ENCODE data around the gene ROS1.
"Not testable (repeated sequence)": the region's sequence is repeated elsewhere in the genome, so short reads cannot be mapped to it uniquely, and the experiment has no call there.

The ROS1 gene

DNA sequence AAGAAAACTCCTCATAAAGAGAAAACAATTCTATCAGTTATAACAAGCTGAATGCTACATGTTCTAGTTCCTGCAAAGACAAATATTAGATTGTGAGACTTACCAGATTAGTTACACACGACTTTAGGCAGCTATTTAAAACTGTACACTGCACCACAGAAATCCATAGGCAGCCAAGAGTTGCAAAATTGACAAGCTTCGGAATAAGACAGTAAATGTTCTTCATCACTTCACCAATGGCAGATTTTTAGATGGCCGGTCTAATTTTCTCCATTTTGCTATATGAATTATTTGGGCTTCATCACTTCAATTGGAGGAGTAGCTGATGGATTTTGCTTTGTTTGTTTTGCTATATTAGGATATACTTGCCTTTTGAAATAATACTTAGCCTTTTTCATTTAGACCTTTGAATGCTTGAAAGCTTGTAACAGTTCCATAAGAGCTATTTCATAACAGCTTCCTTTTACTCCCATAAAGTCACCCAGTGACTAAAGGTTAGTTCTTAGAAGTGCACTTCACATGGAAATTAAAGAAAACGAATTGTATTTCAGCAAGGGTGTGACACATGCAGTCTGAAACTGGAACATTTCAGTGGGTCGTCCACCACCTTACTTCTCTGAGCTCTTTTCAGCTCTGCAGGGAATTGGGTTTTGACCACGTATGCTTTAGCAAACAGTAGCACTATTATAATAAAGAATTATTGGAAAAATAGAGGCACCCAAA is at the start of gene ROS1:
ROS1 (minus strand) TSS at position 512 of the 723 bp plus-strand sequence; CDS start at position 226, 286 bp downstream.
- H3K27ac ChIP-seq, result no peak within 1 kb of the TSS
- H3K9me3 ChIP-seq, result no peaks in the 10 kb centered on the region
- no peaks in the 10 kb centered on the region for H3K36me3 ChIP-seq
- DNase-seq, result no peak
- no peak within 1 kb of the TSS for H3K4me3 ChIP-seq
- no peaks in the 10 kb centered on the region for H3K27me3 ChIP-seq
- TF ChIP-seq, protein P1, sequence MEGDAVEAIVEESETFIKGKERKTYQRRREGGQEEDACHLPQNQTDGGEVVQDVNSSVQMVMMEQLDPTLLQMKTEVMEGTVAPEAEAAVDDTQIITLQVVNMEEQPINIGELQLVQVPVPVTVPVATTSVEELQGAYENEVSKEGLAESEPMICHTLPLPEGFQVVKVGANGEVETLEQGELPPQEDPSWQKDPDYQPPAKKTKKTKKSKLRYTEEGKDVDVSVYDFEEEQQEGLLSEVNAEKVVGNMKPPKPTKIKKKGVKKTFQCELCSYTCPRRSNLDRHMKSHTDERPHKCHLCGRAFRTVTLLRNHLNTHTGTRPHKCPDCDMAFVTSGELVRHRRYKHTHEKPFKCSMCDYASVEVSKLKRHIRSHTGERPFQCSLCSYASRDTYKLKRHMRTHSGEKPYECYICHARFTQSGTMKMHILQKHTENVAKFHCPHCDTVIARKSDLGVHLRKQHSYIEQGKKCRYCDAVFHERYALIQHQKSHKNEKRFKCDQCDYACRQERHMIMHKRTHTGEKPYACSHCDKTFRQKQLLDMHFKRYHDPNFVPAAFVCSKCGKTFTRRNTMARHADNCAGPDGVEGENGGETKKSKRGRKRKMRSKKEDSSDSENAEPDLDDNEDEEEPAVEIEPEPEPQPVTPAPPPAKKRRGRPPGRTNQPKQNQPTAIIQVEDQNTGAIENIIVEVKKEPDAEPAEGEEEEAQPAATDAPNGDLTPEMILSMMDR (IDR thresholded peaks at IDR 0.05), result no peak
- no peaks in the 10 kb centered on the region for H3K4me1 ChIP-seq
- intact Hi-C loops (cut with DNase I; ENCODE audit: low total_unique reads), result no loop called here

DNA sequence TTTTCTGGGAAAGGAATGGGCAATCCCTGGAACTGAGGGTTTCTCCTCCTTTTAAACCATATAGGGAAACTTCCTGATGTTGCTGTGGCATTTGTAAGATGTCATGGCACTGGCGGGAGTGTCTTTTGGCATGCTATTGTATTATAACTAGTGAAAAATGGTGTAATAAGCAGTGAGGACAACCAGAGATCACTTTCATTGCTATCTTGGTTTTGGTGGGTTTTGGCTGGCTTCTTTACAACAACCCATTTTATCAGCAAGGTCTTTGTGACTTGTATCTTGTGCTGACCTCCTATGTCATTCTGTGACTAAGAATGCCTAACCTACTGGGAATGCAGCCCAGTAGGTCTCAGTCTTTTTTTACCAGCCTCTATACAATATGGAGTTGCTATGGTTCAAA is 47.7 kb upstream of the ROS1 start:
- Histone ChIP-seq H3K4me1 (no peaks in the 10 kb centered on the region), H3K9me3 (no peaks in the 10 kb centered on the region), H3K27ac (no peak overlapping the region), H3K4me3 (no peak overlapping the region), H3K27me3 (no peaks in the 10 kb centered on the region), H3K36me3 (no peaks in the 10 kb centered on the region)
- TF ChIP-seq, protein P1 (IDR thresholded peaks at IDR 0.05), result no peak
- intact Hi-C loops (cut with DNase I; ENCODE audit: low total_unique reads), result no loop called here
- no peak for DNase-seq

DNA sequence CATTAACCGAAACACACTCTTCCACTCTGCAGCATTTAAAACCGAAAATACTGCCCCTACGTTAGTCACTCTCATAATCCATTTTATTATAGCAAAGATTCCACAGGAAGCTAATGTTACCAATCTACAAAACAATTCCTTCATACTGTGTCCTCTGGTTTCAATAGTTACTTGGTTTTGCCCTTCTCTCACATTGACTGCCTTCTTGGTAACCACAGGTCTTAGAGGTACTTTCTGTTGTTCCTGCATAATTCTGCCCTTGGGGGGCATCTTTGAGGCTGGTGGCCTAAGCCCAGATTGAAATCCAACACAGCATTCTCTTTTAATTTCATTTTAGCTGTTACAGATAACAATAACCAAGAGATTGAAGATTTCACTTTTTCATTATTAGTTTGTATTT is 46.9 kb upstream of the ROS1 start:
- no peak for DNase-seq
- Histone ChIP-seq H3K27me3 (no peaks in the 10 kb centered on the region), H3K36me3 (no peaks in the 10 kb centered on the region), H3K9me3 (no peaks in the 10 kb centered on the region), H3K4me3 (no peak overlapping the region), H3K4me1 (no peaks in the 10 kb centered on the region), H3K27ac (no peak overlapping the region)
- intact Hi-C loops (cut with DNase I; ENCODE audit: low total_unique reads), result no loop called here
- TF ChIP-seq, protein P1 (IDR thresholded peaks at IDR 0.05), result no peak

DNA sequence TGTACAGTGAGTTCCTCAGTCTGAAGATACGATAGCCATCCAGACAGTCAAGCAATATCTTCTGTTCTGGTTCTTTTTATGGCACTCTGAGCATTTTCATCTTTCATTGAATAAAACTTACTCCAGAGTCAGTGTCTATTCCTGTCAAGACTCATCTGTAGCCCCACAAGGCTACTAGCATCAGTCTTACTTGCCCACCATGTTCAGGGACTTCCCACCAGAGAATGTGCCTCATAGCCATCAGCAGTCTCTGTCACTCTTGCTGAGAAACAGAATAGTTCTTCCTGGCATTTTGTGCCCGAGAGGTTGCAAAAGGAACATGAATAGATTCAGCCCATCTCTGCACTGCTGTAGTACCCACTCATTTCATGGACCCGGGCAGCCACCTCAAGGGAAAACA is 44.0 kb upstream of the ROS1 start:
- H3K4me3 ChIP-seq, result no peak overlapping the region
- H3K4me1 ChIP-seq, result no peaks in the 10 kb centered on the region
- H3K27me3 ChIP-seq, result no peaks in the 10 kb centered on the region
- H3K9me3 ChIP-seq, result no peaks in the 10 kb centered on the region
- TF ChIP-seq, protein P1 (IDR thresholded peaks at IDR 0.05), result no peak
- no peaks in the 10 kb centered on the region for H3K36me3 ChIP-seq
- intact Hi-C loops (cut with DNase I; ENCODE audit: low total_unique reads), result no loop called here
- no peak overlapping the region for H3K27ac ChIP-seq
- DNase-seq, result no peak

DNA sequence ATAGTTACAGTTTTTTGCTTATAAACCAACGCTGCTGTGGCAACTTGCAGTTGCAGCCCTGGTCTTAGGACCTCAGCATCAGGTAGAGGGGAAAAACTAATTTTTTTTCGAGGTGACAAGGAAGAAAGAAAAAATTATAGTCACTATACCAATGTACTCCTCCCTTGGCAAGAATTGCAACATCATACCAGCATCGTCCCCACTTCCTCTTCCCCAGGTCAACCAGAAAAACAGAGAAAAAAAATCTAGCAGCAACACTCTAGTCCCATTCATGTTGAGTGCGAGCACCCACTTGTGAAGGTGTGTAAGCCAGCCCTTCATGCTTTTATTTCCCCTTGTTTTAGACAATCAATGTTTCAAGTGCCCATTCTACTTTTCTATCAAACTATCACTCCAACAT is 43.6 kb upstream of the ROS1 start:
- no peak for DNase-seq
- Histone ChIP-seq H3K27me3 (no peaks in the 10 kb centered on the region), H3K9me3 (no peaks in the 10 kb centered on the region), H3K4me1 (no peaks in the 10 kb centered on the region), H3K36me3 (no peaks in the 10 kb centered on the region), H3K27ac (no peak overlapping the region), H3K4me3 (no peak overlapping the region)
- intact Hi-C loops (cut with DNase I; ENCODE audit: low total_unique reads), result no loop called here
- TF ChIP-seq, protein P1 (IDR thresholded peaks at IDR 0.05), result no peak

DNA sequence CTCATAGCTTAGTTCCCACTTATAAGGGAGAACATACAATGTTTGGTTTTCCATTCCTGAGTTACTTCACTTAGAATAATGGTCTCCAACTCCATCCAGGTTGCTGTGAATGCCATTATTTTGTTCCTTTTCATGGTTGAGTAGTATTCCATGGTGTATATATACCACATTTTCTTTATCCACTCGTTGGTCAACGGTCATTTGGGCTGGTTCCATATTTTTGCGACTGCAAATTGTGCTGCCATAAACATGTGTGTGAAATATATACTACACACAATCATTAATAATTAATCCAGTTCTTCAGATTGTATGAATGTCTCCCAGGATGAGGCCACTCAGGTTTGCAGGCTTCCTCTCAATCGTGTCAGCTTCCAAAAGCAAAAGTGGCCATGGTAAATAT is 42.8 kb upstream of the ROS1 start:
- H3K4me3 ChIP-seq; H3K27ac ChIP-seq; intact Hi-C loops (cut with DNase I; ENCODE audit: low total_unique reads); H3K9me3 ChIP-seq; H3K27me3 ChIP-seq; DNase-seq; H3K4me1 ChIP-seq; H3K36me3 ChIP-seq: not testable (repeated sequence)

Data from tibial artery (tissue), 4 donors.